HCT116 (cell line): ENCODE data around the gene CACNA1A. TPM values are rescaled to one million over a fixed set of nuclear protein-coding genes. Genes with fewer than 3 reads are reported as not detected.

Experiments
- ATAC-seq: fragments of 200-7000 bp; cut with Tn5 transposase; 2 replicates; pipeline ENCODE4 v1.9.1; 2020; ENCODE audit warnings: mild to moderate bottlenecking, moderate library complexity
- BruUV-seq: library from RNA; stranded (reverse); fragments of 400-500 nt; replicated peaks from 2 replicates; lab custom pipeline; 2021; lab: Mats Ljungman, UMichigan
- CTCF ChIA-PET: fragments of 300-600 bp; sonication (Branson Sonifier 250); formaldehyde crosslinking; loops from one replicate; lab custom pipeline; 2021; ENCODE audit warnings: antibody characterized with exemption; lab: Charles Lee
- POLR2A ChIA-PET: fragments of 300-600, 350-600 bp; sonication (Branson Sonifier 250); formaldehyde crosslinking; loops from one replicate; lab custom pipeline; 2021; ENCODE audit warnings: antibody characterized with exemption; lab: Charles Lee
- RAD21 ChIA-PET, 2 experiments: fragments of 300-600 bp; sonication (Branson Sonifier 250); formaldehyde crosslinking; loops; one replicate each; lab custom pipeline; 2023; ENCODE audit warnings: low total read pairs in 2 of 2; ENCODE audit not compliant: uncharacterized antibody in 2 of 2, unreplicated experiment in 2 of 2, low non-redundant PET in 1 of 2; lab: Charles Lee
- DNase-seq: peaks from one replicate; pipeline ENCODE4 v3.0.0-alpha.2; 2010; ENCODE audit warnings: low read depth, low spot score
- H2AFZ ChIP-seq: fragments of 200-600 bp; shearing (Covaris generic), sonication (generic); 2 replicates; pipeline ENCODE4 v1.6.1; 2017; ENCODE audit warnings: low read depth, mixed run types, mixed read lengths, antibody characterized with exemption, low read length; ENCODE audit not compliant: poor library complexity, severe bottlenecking
- H3K27ac ChIP-seq: 2 replicates; pipeline ENCODE4 v1.5.1; 2012; ENCODE audit warnings: low read depth, low read length
- H3K27me3 ChIP-seq: fragments of 200-600 bp; sonication (generic); 2 replicates; pipeline ENCODE4 v1.6.1; 2016; ENCODE audit warnings: mixed run types, low read length, mixed read lengths; ENCODE audit not compliant: insufficient read depth
- H3K36me3 ChIP-seq, 2 experiments: fragments of 200-500 bp in 1 of 2; fragments of 200-600 bp in 1 of 2; sonication (Bioruptor generic) in 1 of 2; sonication (generic) in 1 of 2; 2 replicates each; pipeline versions ENCODE4 v1.5.1 to v1.6.1; 2014 to 2016; ENCODE audit warnings: low read length in 2 of 2, inconsistent platforms in 1 of 2, mixed read lengths in 1 of 2, mixed run types in 1 of 2; ENCODE audit not compliant: insufficient read depth in 2 of 2, control insufficient read depth in 1 of 2
- H3K4me1 ChIP-seq, 2 experiments: fragments of 200-600 bp in 1 of 2; sonication (generic) in 1 of 2; 2 replicates each; pipeline versions ENCODE4 v1.5.1 to v1.6.1; 2012 to 2017; ENCODE audit warnings: low read length in 2 of 2, inconsistent platforms in 1 of 2, mild to moderate bottlenecking in 1 of 2, mixed read lengths in 1 of 2, mixed run types in 1 of 2, moderate library complexity in 1 of 2; ENCODE audit not compliant: insufficient read depth in 2 of 2, control insufficient read depth in 1 of 2
- H3K4me2 ChIP-seq: fragments of 200-600 bp; sonication (generic); 2 replicates; pipeline ENCODE4 v1.6.1; 2017; ENCODE audit warnings: mixed run types, low read length, mixed read lengths
- H3K4me3 ChIP-seq, 2 experiments: fragments of 200-600 bp in 1 of 2; sonication (generic) in 1 of 2; replicated peaks in 1 of 2; 2 replicates each; pipeline ENCODE4 v1.5.1; 2011 to 2016; ENCODE audit warnings: low read length in 2 of 2, control low read depth in 1 of 2, low read depth in 1 of 2, mild to moderate bottlenecking in 1 of 2, mixed read lengths in 1 of 2, mixed run types in 1 of 2
- H3K79me2 ChIP-seq: fragments of 200-600 bp; sonication (generic); 2 replicates; pipeline ENCODE4 v1.6.1; 2017; ENCODE audit warnings: mild to moderate bottlenecking, mixed run types, low read length, moderate library complexity, mixed read lengths; ENCODE audit not compliant: insufficient read depth
- H3K9ac ChIP-seq: fragments of 200-600 bp; sonication (generic); 2 replicates; pipeline ENCODE4 v1.6.1; 2016; ENCODE audit warnings: low read length, mixed read lengths
- H3K9me2 ChIP-seq: fragments of 200-600 bp; sonication (generic), shearing (Covaris generic); 2 replicates; pipeline ENCODE4 v1.6.1; 2017; ENCODE audit warnings: mixed run types, mild to moderate bottlenecking, moderate library complexity; ENCODE audit not compliant: insufficient read depth
- H3K9me3 ChIP-seq, 2 experiments: fragments of 200-500 bp in 1 of 2; fragments of 200-600 bp in 1 of 2; sonication (Bioruptor generic) in 1 of 2; sonication (generic) in 1 of 2; 2 replicates each; pipeline ENCODE4 v1.6.1; 2014 to 2017; ENCODE audit warnings: low read length in 2 of 2, mixed read lengths in 2 of 2, inconsistent platforms in 1 of 2, low read depth in 1 of 2, mild to moderate bottlenecking in 1 of 2, mixed run types in 1 of 2, moderate library complexity in 1 of 2; ENCODE audit not compliant: control insufficient read depth in 1 of 2, insufficient read depth in 1 of 2
- H4K20me1 ChIP-seq: fragments of 200-600 bp; sonication (generic), shearing (Covaris generic); 2 replicates; pipeline ENCODE4 v1.6.1; 2017; ENCODE audit warnings: mixed run types, mild to moderate bottlenecking, moderate library complexity; ENCODE audit not compliant: insufficient read depth
- EGR1 ChIP-seq: IDR thresholded peaks from 2 replicates; pipeline ENCODE4 v1.6.1; 2012; ENCODE audit warnings: low read depth
- JUND ChIP-seq: IDR thresholded peaks from 2 replicates; pipeline ENCODE4 v1.6.1; 2012
- SP1 ChIP-seq: IDR thresholded peaks from 2 replicates; pipeline ENCODE4 v1.6.1; 2012; ENCODE audit warnings: low read depth
- SRF ChIP-seq: IDR thresholded peaks from 2 replicates; pipeline ENCODE4 v1.6.1; 2012; ENCODE audit warnings: low read depth
- TCF7L2 ChIP-seq: IDR thresholded peaks from 2 replicates; pipeline ENCODE4 v1.7.0; 2011; ENCODE audit warnings: borderline replicate concordance, inconsistent platforms; ENCODE audit not compliant: insufficient read depth, insufficient read length; ENCODE audit errors: extremely low read depth
- ZFX ChIP-seq: fragments of 450-650 bp; IDR thresholded peaks from 2 replicates; pipeline ENCODE4 v1.6.1; 2017
- ZNF274 ChIP-seq: fragments of 200-500 bp; sonication (Bioruptor generic); IDR thresholded peaks from 2 replicates; pipeline ENCODE4 v1.6.1; 2014; ENCODE audit warnings: mild to moderate bottlenecking, low read depth, low read length, inconsistent platforms
- intact Hi-C: fragments of 100-400 bp; cut with micrococcal nuclease; formaldehyde crosslinking; loops from 2 replicates; pipeline ENCODE4 v1.10.0; 2022
- total RNA-seq: library from RNA; stranded (reverse); gene quantifications from one replicate; pipeline ENCODE4 v1.2.1, GENCODE V29; 2021; ENCODE audit not compliant: unreplicated experiment
- TF ChIP-seq, protein P1 (sequence below): IDR thresholded peaks from 2 replicates; pipeline ENCODE4 v1.6.1; 2011; ENCODE audit warnings: mild to moderate bottlenecking, low read length, moderate library complexity; ENCODE audit not compliant: insufficient replicate concordance; ENCODE audit errors: extremely low read depth

The CACNA1A gene
- total RNA-seq, 1 experiment from 2014 or later: 7.5 TPM

- peaks cover 4 to 24% of the 10 kb centered on the region in 2 experiments; a peak in 3 of 4 replicates for H3K4me1 ChIP-seq
- H3K9me3 ChIP-seq: no peaks in the 10 kb centered on the region
- ATAC-seq (no peak), DNase-seq (no peak)
- TF ChIP-seq JUND (no peak), EGR1 (no peak), TCF7L2 (no peak), SRF (no peak), SP1 (no peak), ZNF274 (no peak), ZFX (no peak)
- TF ChIP-seq, protein P1, sequence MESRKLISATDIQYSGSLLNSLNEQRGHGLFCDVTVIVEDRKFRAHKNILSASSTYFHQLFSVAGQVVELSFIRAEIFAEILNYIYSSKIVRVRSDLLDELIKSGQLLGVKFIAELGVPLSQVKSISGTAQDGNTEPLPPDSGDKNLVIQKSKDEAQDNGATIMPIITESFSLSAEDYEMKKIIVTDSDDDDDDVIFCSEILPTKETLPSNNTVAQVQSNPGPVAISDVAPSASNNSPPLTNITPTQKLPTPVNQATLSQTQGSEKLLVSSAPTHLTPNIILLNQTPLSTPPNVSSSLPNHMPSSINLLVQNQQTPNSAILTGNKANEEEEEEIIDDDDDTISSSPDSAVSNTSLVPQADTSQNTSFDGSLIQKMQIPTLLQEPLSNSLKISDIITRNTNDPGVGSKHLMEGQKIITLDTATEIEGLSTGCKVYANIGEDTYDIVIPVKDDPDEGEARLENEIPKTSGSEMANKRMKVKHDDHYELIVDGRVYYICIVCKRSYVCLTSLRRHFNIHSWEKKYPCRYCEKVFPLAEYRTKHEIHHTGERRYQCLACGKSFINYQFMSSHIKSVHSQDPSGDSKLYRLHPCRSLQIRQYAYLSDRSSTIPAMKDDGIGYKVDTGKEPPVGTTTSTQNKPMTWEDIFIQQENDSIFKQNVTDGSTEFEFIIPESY: no peak
- intact Hi-C loops: no loop called here
- no peaks in the 10 kb centered on the region for H3K36me3 ChIP-seq
- H3K27ac ChIP-seq: no peak overlapping the region; the same call in 1 of the 2 replicates
- no peaks in the 10 kb centered on the region for H3K27me3 ChIP-seq
- BruUV-seq: no TSS peak
- H3K4me3 ChIP-seq: no peak overlapping the region
- RAD21 ChIA-PET: no interaction called here
- CTCF ChIA-PET: interaction anchor here (2.1 to 2.4 kb wide), 2 partner anchors 53 to 294 kb away, joined by 7 to 9 read pairs; no protein-coding TSS in a partner anchor
- POLR2A ChIA-PET: interaction anchor here (0.7 to 1.5 kb wide), 3 partner anchors 21 to 334 kb away, joined by 3 to 5 read pairs (median 4); no protein-coding TSS in a partner anchor
- no peak overlapping the region for H3K4me2 ChIP-seq
- no peaks in the 10 kb centered on the region for H3K9me2 ChIP-seq
- H4K20me1 ChIP-seq: no peaks in the 10 kb centered on the region
- no peak overlapping the region for H3K9ac ChIP-seq
- no peak overlapping the region for H2AFZ ChIP-seq
- no peaks in the 10 kb centered on the region for H3K79me2 ChIP-seq
Observed at GRCh38 chr19:13281567-13282291, 224.6 kb downstream of the CACNA1A start.
